Bronchial smooth muscle cell (primary cell): ENCODE data around the gene RAI2. TPM values are rescaled to one million over a fixed set of nuclear protein-coding genes. Genes with fewer than 3 reads are reported as not detected.

Experiments used
- total RNA-seq: library from RNA; depleted of rRNA; stranded (reverse); fragments of >200 nt; gene quantifications from 2 replicates; pipeline ENCODE4 v1.2.1, GENCODE V29; 2014

RAI2 gene
- total RNA-seq = 0.69 and 1.1 TPM in 2 replicates

GRCh38 chrX:17860811-17861488 lies at the start of gene RAI2:
RAI2 (minus strand) TSS chrX:17861298; CDS start chrX:17802010, 59,288 bp downstream.

Other genes starting within 250 kb of the RAI2 start
- gene SCML1, start 123.8 kb downstream of the RAI2 start, total RNA-seq = 4.8 and 5.5 TPM in 2 replicates